HG03097 (cell line): Measurements from ENCODE around the gene SLC2A8.

Experiments
- ATAC-seq: cut with Tn5 transposase; IDR thresholded peaks from one replicate; pipeline ENCODE4 v1.9.1; 2021; ENCODE audit not compliant: unreplicated experiment, low FRiP score

SLC2A8 gene, protein sequence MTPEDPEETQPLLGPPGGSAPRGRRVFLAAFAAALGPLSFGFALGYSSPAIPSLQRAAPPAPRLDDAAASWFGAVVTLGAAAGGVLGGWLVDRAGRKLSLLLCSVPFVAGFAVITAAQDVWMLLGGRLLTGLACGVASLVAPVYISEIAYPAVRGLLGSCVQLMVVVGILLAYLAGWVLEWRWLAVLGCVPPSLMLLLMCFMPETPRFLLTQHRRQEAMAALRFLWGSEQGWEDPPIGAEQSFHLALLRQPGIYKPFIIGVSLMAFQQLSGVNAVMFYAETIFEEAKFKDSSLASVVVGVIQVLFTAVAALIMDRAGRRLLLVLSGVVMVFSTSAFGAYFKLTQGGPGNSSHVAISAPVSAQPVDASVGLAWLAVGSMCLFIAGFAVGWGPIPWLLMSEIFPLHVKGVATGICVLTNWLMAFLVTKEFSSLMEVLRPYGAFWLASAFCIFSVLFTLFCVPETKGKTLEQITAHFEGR

DNA sequence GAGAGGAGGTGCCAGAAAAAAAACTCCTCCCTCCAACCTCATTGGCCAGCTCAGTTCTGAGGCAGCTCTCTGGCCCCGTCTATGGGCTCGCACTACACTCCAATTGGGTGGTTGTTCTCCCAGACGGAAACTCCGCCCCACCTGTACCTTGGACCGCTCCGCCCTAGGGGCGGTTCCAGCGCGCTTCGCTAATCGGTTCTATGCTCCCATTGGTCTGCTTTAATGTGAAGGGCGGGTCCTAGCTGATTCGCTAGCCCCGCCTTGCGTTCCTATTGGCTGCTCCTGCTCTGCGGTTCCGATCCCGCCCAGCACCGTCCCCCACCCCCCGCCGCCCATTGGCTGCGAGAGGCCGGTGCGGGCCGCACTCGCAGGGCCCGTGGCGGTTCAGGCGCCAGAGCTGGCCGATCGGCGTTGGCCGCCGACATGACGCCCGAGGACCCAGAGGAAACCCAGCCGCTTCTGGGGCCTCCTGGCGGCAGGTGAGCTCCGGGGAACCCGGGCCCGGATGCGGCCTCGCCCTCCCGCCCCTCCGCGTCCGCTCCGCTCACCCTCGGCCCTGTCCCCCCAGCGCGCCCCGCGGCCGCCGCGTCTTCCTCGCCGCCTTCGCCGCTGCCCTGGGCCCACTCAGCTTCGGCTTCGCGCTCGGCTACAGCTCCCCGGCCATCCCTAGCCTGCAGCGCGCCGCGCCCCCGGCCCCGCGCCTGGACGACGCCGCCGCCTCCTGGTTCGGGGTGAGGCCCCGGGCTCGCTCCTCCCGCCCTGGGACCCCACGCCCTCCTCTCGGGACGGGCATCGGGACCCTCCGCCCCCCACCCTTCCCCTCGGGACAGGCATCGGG is at the start of gene SLC2A8:
Gene SLC2A8, plus strand, starts transcription at position 362 of the 838 bp plus-strand sequence. Its CDS starts 62 bp downstream, at position 424.
- peak; percentile 94 for ATAC-seq

GRCh38 chr9:127347831-127348776 is 48.9 kb upstream of the SLC2A8 start:
- no peak for ATAC-seq

DNA sequence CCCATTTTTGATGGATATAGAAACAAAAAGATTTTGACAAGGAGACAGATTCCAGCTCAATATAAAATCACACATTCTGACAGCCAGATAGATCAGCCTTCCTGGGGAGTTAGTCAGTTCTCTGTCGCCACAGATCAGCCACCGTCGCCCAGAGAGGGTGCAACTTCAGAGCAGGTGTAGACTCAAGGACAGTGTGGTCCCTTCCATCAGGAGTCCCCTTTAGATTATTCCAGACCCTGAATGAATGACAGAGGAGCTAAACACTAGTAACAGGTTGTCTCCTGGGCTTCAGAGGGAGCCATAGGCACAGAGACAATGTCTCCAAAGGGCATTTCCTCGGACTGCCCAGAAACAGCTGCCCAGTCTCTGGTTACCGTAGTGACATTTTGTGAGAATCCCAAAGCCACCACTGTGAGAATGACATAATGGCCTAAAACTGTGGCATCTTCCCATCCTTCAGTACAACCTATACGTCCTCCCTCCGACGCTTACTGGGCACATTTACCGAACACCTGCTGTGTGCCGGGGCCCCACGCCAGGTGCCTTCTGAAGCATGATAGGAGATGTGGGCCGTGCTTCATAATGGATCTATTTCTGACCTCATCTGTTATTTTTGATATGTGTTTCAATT is 47.4 kb upstream of the SLC2A8 start:
- no peak for ATAC-seq

DNA sequence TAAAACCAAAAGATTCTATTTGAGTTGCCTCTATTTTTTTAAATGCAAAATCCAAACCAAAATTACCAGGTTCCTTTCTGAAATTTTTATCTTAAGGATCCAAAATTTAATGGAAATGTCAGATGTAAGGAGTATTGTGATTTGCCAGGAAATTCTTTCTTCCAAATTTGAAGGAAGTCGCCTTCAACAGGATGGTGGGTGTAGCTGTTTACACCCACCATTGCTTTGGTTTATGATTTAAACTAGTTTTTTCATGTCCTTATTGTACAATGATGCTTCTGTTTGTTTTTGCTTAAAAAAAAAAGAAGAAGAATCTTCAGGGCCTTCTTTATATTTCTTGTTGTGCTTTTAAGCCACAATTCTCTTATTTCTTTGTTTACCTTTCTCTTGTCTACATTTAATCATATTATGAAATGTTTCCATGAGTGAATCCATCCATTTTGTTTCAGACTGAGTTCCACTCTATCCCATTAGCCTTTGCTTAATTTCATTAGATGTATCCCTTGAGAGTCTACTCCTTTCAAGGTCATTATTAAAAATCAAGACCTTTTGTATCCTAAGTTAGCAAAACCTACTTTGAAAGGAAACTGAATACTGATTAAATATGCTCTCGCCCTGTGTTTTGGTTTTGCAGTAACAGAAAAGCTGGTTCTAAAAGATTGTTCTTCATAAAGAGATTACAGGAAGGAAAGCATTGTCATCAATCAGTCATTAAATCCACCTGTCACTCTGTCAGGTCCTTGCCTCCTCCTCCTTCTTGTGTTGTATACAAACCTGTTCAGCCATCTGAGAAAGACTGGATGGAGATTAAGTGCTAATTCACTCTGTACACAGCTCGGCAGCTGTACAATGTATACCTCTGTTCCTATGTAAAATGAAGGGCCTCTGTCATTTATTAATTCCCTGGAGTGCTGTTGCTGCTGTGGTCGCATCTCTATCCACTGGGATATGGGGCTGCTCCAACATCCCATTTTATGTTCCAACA is 45.5 kb upstream of the SLC2A8 start:
- ATAC-seq = no peak

DNA sequence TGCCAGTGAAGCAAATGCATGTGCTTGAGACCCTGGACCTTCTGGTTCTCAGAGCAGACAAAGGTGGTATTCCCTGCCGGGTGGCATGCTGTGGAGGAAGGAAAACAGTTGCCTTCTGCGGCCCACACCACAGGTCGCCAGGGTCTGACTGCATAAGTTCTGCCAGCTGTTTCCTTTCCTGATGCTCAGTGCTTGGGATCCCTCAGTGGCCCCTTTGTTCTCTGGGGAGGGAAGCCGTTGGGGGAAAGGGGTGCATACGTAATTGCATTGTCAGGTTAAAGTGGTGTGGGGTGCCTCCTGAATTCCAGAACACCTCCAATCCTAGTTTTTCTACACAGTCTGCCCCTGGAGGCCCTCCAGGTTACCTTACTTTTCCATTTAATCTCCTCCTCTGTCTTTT is 43.1 kb upstream of the SLC2A8 start:
- no peak for ATAC-seq

DNA sequence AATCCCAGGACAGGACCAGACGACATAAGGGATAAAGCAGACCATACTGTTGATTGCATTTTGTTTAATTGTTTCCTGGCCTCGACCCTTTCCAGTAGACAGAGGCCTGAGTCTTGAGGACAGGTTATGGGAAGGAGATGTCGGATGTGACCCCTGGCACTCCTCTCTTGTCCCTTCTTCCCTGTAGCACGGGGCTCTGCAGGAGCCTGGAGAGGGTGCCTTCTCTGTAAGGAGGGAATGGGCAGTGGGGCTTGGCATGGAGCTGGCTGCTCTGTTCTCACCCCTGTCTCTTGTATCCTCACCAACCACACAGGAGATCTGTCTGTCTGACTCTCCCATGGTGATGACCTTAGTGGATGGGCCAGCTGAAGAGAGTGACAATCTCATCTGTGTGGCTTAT is 40.1 kb upstream of the SLC2A8 start:
- ATAC-seq = no peak

DNA sequence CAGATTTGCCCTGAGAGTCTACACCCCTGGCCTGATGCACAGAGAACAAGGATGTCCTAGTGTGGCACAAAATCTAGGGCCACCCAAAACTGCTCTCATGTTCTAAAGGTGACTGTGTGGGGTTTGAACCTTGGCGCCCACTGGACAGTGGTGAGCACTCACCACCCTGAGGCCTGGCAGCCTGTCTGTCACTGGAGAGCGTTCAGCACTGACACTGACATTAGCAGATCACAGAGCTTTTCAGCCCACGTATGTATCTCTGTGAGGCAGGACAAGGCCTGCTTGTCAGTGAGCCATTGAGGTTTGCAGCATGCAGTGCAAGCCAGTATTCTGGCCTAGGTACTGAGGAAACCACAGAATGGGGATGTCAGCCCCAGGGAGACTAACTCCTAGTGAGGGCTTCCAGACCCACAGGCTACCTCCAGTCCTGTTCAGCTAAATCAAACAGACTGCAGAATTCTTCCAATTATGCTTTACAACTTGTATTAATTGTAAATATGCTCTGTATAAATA is 38.9 kb upstream of the SLC2A8 start:
- no peak for ATAC-seq

DNA sequence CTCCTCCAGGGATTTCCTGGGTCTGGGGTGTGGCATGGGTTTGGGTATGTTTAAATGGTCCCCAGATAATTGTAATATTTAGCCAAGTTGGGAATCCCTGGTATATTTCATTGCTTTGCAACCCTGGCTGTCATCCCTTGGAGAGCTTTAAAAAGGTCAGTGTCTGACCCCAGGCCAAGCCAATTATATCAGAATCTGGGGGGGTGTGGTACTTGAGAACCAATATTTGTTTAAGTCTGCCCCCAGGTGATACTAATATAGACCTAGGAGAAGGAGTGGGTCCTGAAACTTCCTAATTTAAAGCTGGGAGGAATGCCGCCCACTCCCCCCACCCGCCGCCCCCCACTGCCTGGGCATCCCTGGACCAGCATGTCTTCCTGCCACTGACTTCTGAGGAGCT is 38.2 kb upstream of the SLC2A8 start:
- no peak for ATAC-seq

- ATAC-seq = no peak
Measured at GRCh38 chr9:127360250-127360649, 36.7 kb upstream of the SLC2A8 start.

DNA sequence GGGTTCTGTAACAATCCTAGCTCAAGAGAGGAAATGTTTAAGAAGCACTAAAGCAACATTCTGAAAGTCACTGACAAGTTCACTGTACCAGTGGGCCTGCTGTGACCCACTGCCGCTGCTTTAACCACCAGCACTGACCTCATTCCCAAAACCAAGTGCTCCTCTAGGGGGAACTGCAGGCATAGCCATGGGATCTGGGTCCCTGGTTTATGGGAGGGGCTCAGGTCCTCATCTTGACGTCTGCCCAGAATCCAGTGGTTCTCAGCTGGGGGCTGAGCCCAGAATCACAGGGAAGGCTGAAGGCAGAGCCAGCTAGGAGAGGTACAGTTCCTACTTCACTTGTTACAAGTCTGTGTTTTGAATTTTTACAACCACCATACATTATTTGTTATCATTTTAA is 36.1 kb upstream of the SLC2A8 start:
- ATAC-seq = no peak

DNA sequence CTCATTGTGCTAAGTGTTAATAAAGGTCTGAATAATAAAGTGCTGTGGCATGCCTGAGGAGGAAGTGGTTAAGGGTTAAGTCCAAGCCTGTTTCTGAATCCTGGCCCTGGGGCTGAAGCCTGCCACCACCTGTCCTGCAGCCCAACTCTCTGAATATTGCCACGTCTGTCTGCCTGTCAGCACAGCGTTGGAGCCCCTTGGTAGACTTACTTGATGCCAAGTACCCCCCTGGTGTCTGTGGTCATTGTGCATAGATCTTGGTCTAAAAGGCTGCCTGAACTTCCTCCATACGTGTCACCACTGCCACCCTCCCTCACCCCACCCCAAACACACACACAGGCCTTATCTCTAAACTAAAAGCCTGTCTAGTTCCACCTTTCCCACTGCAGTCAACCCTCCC is 35.4 kb upstream of the SLC2A8 start:
- ATAC-seq = no peak

GRCh38 chr9:127362829-127363228 is 34.1 kb upstream of the SLC2A8 start:
- no peak for ATAC-seq

DNA sequence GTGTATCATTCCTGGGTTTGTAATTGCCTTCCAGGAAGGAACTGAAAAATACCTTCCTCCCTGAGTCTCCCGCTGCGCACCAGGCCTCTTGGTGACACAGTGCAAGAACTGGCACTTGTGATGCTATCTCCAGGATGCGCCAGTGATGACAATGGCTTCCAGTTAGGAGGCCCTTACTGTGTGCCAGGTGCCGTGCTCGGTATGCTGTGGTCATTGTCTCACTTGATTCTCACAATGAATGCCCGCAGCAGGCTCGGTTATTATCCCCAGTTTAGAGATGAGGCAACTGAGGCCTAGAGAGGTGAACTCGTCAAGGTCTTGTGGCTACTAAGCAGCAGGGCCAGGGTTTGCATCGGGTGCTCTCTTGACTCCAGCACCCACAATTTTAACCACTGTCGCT is 31.5 kb upstream of the SLC2A8 start:
- no peak for ATAC-seq

DNA sequence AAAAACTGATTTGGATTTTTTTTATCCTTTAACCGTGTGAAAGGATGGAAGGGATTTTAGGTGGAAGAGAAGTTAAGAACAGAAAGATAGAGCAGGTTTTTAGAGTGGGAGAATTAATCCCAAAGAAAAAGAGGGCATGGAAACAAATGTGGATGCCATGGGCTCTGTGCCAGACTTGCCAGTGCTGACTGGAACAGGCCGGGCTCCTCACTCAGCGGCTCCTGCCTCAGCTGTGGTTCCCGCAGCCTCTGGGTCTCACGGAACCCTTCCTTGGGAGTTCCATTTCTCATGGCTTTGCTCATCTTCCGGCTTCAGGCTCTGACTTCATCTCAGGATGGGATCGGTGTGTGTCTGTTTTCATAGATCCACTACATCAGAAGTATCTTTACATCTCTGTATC is 30.4 kb upstream of the SLC2A8 start:
- no peak for ATAC-seq

DNA sequence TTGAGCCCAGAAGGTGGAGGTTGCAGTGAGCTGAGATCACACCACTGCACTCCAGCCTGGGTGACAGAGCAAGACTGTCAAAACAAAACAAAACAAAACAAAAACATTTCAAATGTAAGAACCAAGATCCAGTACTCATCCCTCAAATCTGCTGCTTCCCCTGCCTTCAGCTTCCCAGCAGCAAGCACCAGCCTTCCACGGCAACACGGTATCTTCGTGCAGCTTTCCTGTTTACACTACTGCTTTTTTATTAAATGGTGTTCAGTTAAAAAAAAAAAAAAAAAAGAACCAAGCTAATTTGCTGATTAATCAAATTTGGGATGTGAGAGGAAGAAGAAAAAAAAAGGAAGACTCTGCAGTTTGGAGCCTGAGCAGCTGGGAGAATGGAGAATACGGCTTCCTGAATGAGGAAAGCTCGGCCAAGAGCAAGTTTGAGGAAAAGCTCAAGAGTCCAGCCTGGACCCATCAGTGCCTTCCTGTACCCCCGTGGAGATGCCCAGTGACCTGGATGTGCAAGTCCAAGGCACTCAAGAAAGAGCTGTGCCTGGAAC is 28.0 kb upstream of the SLC2A8 start:
- no peak for ATAC-seq

GRCh38 chr9:127369428-127369827 is 27.5 kb upstream of the SLC2A8 start:
- ATAC-seq = no peak

DNA sequence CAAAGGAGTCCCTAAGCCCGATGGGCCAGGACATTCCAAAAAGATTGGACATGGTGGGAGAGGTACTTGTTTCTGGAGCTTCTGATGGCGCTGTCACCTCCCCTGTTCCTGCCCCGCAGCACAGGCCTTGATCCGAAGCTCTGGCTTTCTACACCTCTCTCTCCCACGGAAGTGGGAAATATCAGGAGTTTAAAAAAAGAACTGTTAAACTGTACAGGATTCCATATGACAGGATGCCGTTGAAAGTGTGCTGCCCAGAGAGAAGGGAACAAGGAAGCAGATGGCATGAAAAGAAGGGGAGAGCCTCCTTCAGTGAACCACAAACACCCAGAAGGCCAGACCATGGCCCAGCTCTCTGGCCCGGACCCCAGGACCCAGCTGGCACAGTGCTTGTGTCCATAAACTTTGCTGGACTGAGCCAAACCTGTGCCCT is 26.8 kb upstream of the SLC2A8 start:
- no peak for ATAC-seq
